A549 (cell line): ENCODE results near the gene RHCG. TPM values are rescaled to one million over a fixed set of nuclear protein-coding genes. Genes with fewer than 3 reads are reported as not detected.

ENCODE experiments used
- ATAC-seq, 2 experiments: fragments of 200-7000 bp in 1 of 2; fragments of >200 bp in 1 of 2; cut with Nextera tagmentation in 1 of 2; cut with Tn5 transposase in 1 of 2; 3 replicates each; pipeline versions ENCODE4 v1.8.0 to v1.9.1; 2018 to 2020; ENCODE audit warnings: mild to moderate bottlenecking in 1 of 2, moderate library complexity in 1 of 2
- CTCF ChIA-PET: fragments of 300-600 bp; sonication (Branson Sonifier 250); formaldehyde crosslinking; extraction: SDS; loops from one replicate; lab custom pipeline; 2021; ENCODE audit warnings: antibody characterized with exemption, inconsistent platforms; lab: Yijun Ruan, JAX
- POLR2A ChIA-PET: fragments of 350-600 bp; formaldehyde crosslinking; extraction: SDS; loops from one replicate; lab custom pipeline; 2021; ENCODE audit warnings: antibody characterized with exemption, inconsistent platforms; lab: Yijun Ruan, JAX
- DNase-seq, 2 experiments: peaks; one replicate each; pipeline versions ENCODE4 v3.0.0 to v3.0.0-alpha.2; 2011 to 2016; ENCODE audit warnings: low read depth in 1 of 2, low spot score in 1 of 2
- FAIRE-seq: peaks from 2 replicates; lab custom pipeline; 2011; peaks lifted over from hg19 to GRCh38; lab: Jason Lieb, UNC
- H3K27ac ChIP-seq, 2 experiments: fragments of >200 bp; sonication (Bioruptor Twin); formaldehyde crosslinking; 3 replicates each; pipeline ENCODE4 v1.5.1; 2016 to 2017
- H3K4me1 ChIP-seq: fragments of >200 bp; sonication (Bioruptor Twin); formaldehyde crosslinking; 3 replicates; pipeline ENCODE4 v1.6.1; 2016
- H3K4me2 ChIP-seq: fragments of >200 bp; sonication (Bioruptor Twin); formaldehyde crosslinking; 3 replicates; pipeline ENCODE4 v1.6.1; 2016
- H3K4me3 ChIP-seq: fragments of >200 bp; sonication (Bioruptor Twin); formaldehyde crosslinking; 3 replicates; pipeline ENCODE4 v1.5.1; 2016
- H3K9me3 ChIP-seq: fragments of >200 bp; sonication (Bioruptor Twin); formaldehyde crosslinking; 3 replicates; pipeline ENCODE4 v1.6.1; 2016
- ATOH8 ChIP-seq: fragments of 250-450 bp; sonication (Bioruptor Pico); IDR thresholded peaks from 2 replicates; pipeline ENCODE4 v1.5.0; 2020; ENCODE audit warnings: low read depth, mild to moderate bottlenecking, moderate library complexity
- E2F6 ChIP-seq: IDR thresholded peaks from 2 replicates; pipeline ENCODE4 v1.6.1; 2012; ENCODE audit warnings: low read depth, borderline replicate concordance
- HOXA7 ChIP-seq: fragments of 250-450 bp; sonication (Bioruptor Pico); IDR thresholded peaks from 2 replicates; pipeline ENCODE4 v1.5.0; 2020; ENCODE audit warnings: mild to moderate bottlenecking, moderate library complexity
- JUN ChIP-seq, 2 experiments: fragments of >200 bp; sonication (Bioruptor Twin); formaldehyde crosslinking; IDR thresholded peaks; 2 replicates in 1 of 2; 3 replicates in 1 of 2; pipeline ENCODE4 v1.6.1; 2016 to 2017
- KDM1A ChIP-seq: fragments of 200-600 bp; sonication (generic); IDR thresholded peaks from 2 replicates; pipeline ENCODE4 v1.6.1; 2016; ENCODE audit warnings: low read depth, mild to moderate bottlenecking
- KDM5A ChIP-seq: fragments of 200-600 bp; sonication (generic); IDR thresholded peaks from 2 replicates; pipeline ENCODE4 v1.6.1; 2016; ENCODE audit warnings: antibody characterized with exemption, mild to moderate bottlenecking
- MAZ ChIP-seq: fragments of 150-350 bp; IDR thresholded peaks from 2 replicates; pipeline ENCODE4 v1.6.1; 2014; ENCODE audit warnings: antibody characterized with exemption, low read depth, low read length, borderline replicate concordance
- PHF8 ChIP-seq: fragments of 200-600 bp; sonication (generic); IDR thresholded peaks from 2 replicates; pipeline ENCODE4 v1.6.1; 2016; ENCODE audit warnings: low read depth, mild to moderate bottlenecking, antibody characterized with exemption, moderate library complexity, borderline replicate concordance
- POLR2A ChIP-seq: IDR thresholded peaks from 2 replicates; pipeline ENCODE4 v1.6.1; 2012; ENCODE audit warnings: mild to moderate bottlenecking, low read length
- POLR2AphosphoS2 ChIP-seq: conservative IDR thresholded peaks from 2 replicates; pipeline ENCODE4 v1.6.1; 2012; ENCODE audit warnings: low read length, improper control_type of control experiment, inconsistent platforms
- RAD21 ChIP-seq, 2 experiments: fragments of >200 bp in 1 of 2; sonication (Bioruptor Twin) in 1 of 2; formaldehyde crosslinking in 1 of 2; IDR thresholded peaks in 1 of 2; conservative IDR thresholded peaks in 1 of 2; 2 replicates in 1 of 2; 3 replicates in 1 of 2; pipeline ENCODE4 v1.6.1; 2012 to 2018; ENCODE audit warnings: inconsistent platforms in 1 of 2
- SMC3 ChIP-seq: fragments of >200 bp; sonication (Bioruptor Twin); formaldehyde crosslinking; IDR thresholded peaks from 3 replicates; pipeline ENCODE4 v1.6.1; 2018; ENCODE audit warnings: inconsistent platforms
- WGBS: methylation state at CpG from one replicate; pipeline ENCODE4 v1.1.6; 2017; ENCODE audit errors: missing lambda C conversion rate; 5-methylcytosine and 5-hydroxymethylcytosine counted together
- polyA plus RNA-seq, 4 experiments: library from polyadenylated mRNA; depleted of rRNA in 3 of 4; stranded (reverse); fragments of >200 nt; fragmentation: RNase III in 1 of 4; extraction: RNeasy Plus Mini Kit Qiagen cat#74134 plus additional on column Dnase treatment in 1 of 4; gene quantifications; 2 replicates in 3 of 4; 3 replicates in 1 of 4; pipeline ENCODE4 v1.2.3, GENCODE V29; 2011 to 2017
- TF ChIP-seq, protein P1 (sequence below): fragments of 200-600 bp; sonication (generic); IDR thresholded peaks from 2 replicates; pipeline ENCODE4 v1.6.1; 2016; ENCODE audit warnings: antibody characterized with exemption, mild to moderate bottlenecking, moderate library complexity
- TF ChIP-seq, protein P2 (sequence below): fragments of >200 bp; sonication (Bioruptor Twin); formaldehyde crosslinking; IDR thresholded peaks from 3 replicates; pipeline ENCODE4 v1.5.1; 2016
- TF ChIP-seq, protein P3 (sequence below): fragments of >200 bp; sonication (Bioruptor Twin); formaldehyde crosslinking; IDR thresholded peaks from 3 replicates; pipeline ENCODE4 v1.6.1; 2016
- TF ChIP-seq, protein P4 (sequence below): IDR thresholded peaks from 2 replicates; pipeline ENCODE4 v1.6.1; 2012
- TF ChIP-seq, protein P5 (sequence below): fragments of >200 bp; sonication (Bioruptor Twin); formaldehyde crosslinking; IDR thresholded peaks from 2 replicates; pipeline ENCODE4 v1.6.1; 2016

The RHCG gene
- polyA plus RNA-seq, 2 of the 4 experiments (the other 2 are of a cell fraction), result 3.6 to 11.0 TPM

DNA sequence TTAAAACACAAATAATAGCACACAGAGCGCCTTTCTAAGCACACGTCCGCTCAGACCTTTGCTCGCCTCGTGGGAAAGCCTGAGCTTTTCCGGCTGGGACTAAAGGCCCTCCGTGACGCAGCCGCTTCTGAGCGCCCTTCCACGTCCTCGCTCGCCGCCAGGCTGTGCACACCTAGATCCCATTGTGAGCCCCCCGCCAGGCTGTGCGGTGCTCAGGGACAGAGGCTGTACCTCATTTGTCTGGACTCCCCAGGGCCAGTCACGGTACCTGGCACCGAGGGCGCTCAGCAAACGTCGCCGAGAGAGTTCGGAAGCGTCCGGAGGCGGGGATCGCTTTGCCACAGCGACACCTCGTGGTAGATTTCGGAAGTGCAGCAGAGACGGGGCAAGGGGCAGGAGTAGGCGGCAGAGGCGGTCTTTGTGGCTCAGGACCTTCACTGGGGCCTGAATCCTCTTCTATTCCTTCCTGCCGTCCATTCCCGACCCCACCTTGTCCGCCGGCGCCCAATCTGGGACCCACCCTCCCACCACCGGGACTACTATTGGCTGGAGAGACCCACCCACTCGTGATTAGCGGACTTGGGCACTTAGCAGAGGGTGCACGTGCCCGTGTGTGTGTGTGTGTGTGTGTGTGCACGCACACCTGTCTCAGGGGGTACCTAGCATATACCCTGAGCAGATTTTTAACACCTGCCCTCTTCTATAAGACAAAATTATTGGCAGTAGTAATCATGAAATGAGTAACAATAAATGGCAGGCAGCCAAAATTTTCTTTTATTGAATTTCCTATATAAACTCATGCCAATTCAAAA is 65.6 kb downstream of the RHCG start:
- CTCF ChIA-PET, result interaction anchor here (0.6 to 6.5 kb wide), 48 partner anchors 8 to 310 kb away, joined by 3 to 244 read pairs (median 5); partner anchors contain the start of gene RHCG

More for the DNA sequence above, 65.6 kb downstream of the RHCG start:
- POLR2A ChIA-PET, result interaction anchor here (1.2 kb wide), 1 partner anchor 72 kb away, joined by 4 read pairs; no protein-coding TSS in a partner anchor
- Histone ChIP-seq H3K9me3 (no peaks in the 10 kb centered on the region), H3K27ac (peak overlapping the region; percentile 69 to 81), H3K4me2 (peak overlapping the region; percentile 85), H3K4me1 (peaks cover 27% of the 10 kb centered on the region; the same call in 2 of the 3 replicates), H3K4me3 (peak overlapping the region; percentile 41)
- TF ChIP-seq, protein P1, sequence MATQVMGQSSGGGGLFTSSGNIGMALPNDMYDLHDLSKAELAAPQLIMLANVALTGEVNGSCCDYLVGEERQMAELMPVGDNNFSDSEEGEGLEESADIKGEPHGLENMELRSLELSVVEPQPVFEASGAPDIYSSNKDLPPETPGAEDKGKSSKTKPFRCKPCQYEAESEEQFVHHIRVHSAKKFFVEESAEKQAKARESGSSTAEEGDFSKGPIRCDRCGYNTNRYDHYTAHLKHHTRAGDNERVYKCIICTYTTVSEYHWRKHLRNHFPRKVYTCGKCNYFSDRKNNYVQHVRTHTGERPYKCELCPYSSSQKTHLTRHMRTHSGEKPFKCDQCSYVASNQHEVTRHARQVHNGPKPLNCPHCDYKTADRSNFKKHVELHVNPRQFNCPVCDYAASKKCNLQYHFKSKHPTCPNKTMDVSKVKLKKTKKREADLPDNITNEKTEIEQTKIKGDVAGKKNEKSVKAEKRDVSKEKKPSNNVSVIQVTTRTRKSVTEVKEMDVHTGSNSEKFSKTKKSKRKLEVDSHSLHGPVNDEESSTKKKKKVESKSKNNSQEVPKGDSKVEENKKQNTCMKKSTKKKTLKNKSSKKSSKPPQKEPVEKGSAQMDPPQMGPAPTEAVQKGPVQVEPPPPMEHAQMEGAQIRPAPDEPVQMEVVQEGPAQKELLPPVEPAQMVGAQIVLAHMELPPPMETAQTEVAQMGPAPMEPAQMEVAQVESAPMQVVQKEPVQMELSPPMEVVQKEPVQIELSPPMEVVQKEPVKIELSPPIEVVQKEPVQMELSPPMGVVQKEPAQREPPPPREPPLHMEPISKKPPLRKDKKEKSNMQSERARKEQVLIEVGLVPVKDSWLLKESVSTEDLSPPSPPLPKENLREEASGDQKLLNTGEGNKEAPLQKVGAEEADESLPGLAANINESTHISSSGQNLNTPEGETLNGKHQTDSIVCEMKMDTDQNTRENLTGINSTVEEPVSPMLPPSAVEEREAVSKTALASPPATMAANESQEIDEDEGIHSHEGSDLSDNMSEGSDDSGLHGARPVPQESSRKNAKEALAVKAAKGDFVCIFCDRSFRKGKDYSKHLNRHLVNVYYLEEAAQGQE, result no peak
- TF ChIP-seq KDM1A (no peak), SMC3 (peak; percentile 91), POLR2A (0 out of 2 replicates have a peak, but pooled peaks have one; percentile 8), PHF8 (no peak), JUN (IDR thresholded peaks at IDR 0.05) (no peak), POLR2AphosphoS2 (no peak), HOXA7 (CRISPR knock-in tag) (no peak), ATOH8 (CRISPR knock-in tag) (no peak), MAZ (no peak), E2F6 (peak; percentile 74), KDM5A (no peak), RAD21 (conservative IDR thresholded peaks at IDR 0.05 in 1 of 2, IDR thresholded peaks at IDR 0.05 in 1 of 2) (peak; percentile 83 to 85)
- TF ChIP-seq, protein P2, sequence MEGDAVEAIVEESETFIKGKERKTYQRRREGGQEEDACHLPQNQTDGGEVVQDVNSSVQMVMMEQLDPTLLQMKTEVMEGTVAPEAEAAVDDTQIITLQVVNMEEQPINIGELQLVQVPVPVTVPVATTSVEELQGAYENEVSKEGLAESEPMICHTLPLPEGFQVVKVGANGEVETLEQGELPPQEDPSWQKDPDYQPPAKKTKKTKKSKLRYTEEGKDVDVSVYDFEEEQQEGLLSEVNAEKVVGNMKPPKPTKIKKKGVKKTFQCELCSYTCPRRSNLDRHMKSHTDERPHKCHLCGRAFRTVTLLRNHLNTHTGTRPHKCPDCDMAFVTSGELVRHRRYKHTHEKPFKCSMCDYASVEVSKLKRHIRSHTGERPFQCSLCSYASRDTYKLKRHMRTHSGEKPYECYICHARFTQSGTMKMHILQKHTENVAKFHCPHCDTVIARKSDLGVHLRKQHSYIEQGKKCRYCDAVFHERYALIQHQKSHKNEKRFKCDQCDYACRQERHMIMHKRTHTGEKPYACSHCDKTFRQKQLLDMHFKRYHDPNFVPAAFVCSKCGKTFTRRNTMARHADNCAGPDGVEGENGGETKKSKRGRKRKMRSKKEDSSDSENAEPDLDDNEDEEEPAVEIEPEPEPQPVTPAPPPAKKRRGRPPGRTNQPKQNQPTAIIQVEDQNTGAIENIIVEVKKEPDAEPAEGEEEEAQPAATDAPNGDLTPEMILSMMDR, result peak; percentile 96
- TF ChIP-seq, protein P3, sequence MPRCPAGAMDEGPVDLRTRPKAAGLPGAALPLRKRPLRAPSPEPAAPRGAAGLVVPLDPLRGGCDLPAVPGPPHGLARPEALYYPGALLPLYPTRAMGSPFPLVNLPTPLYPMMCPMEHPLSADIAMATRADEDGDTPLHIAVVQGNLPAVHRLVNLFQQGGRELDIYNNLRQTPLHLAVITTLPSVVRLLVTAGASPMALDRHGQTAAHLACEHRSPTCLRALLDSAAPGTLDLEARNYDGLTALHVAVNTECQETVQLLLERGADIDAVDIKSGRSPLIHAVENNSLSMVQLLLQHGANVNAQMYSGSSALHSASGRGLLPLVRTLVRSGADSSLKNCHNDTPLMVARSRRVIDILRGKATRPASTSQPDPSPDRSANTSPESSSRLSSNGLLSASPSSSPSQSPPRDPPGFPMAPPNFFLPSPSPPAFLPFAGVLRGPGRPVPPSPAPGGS, result no peak
- TF ChIP-seq, protein P4, sequence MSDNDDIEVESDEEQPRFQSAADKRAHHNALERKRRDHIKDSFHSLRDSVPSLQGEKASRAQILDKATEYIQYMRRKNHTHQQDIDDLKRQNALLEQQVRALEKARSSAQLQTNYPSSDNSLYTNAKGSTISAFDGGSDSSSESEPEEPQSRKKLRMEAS, result peak; percentile 75
- TF ChIP-seq, protein P5, sequence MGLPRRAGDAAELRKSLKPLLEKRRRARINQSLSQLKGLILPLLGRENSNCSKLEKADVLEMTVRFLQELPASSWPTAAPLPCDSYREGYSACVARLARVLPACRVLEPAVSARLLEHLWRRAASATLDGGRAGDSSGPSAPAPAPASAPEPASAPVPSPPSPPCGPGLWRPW, result no peak
- 14% methylated on average over 41 of the region's 44 CpGs for WGBS
- peak; percentile 80 to 96 for DNase-seq
- ATAC-seq, result peak; percentile 80 to 96
- FAIRE-seq, result peak; percentile 67
